ENCODE data around the gene NOC4L.

NOC4L gene

GRCh38 chr12:132161036-132161781 is 17.0 kb downstream of the NOC4L start:
- no peaks in the 10 kb centered on the region for H3K9me3 ChIP-seq (ENCODE audit: control insufficient read depth, low read length)
- H3K27me3 ChIP-seq (replicated peaks; ENCODE audit: control insufficient read depth, insufficient read depth, low read length), result peaks cover 18% of the 10 kb centered on the region
- peaks cover 15% of the 10 kb centered on the region for H3K36me3 ChIP-seq (ENCODE audit: control insufficient read depth, insufficient read depth, low read length, severe bottlenecking)
- no peak for DNase-seq (ENCODE audit: low read depth)
- no peak overlapping the region for H3K9ac ChIP-seq (ENCODE audit: low read length)
- no peak overlapping the region for H3K4me3 ChIP-seq (ENCODE audit: low read length)
- peaks cover 12% of the 10 kb centered on the region for H3K4me1 ChIP-seq (ENCODE audit: control insufficient read depth, insufficient read depth, low read length)

GRCh38 chr12:132161796-132162507 is 17.7 kb downstream of the NOC4L start:
- peak overlapping the region; percentile 36 for H3K4me3 ChIP-seq (ENCODE audit: low read length)
- H3K27me3 ChIP-seq (replicated peaks; ENCODE audit: control insufficient read depth, insufficient read depth, low read length), result peaks cover 18% of the 10 kb centered on the region
- DNase-seq (ENCODE audit: low read depth), result no peak
- H3K9ac ChIP-seq (ENCODE audit: low read length), result no peak overlapping the region
- peaks cover 12% of the 10 kb centered on the region for H3K4me1 ChIP-seq (ENCODE audit: control insufficient read depth, insufficient read depth, low read length)
- H3K9me3 ChIP-seq (ENCODE audit: control insufficient read depth, low read length), result no peaks in the 10 kb centered on the region
- peaks cover 8% of the 10 kb centered on the region for H3K36me3 ChIP-seq (ENCODE audit: control insufficient read depth, insufficient read depth, low read length, severe bottlenecking)

GRCh38 chr12:132162508-132163031 is 18.3 kb downstream of the NOC4L start:
- Histone ChIP-seq H3K27me3 (replicated peaks; ENCODE audit: control insufficient read depth, insufficient read depth, low read length) (peaks cover 18% of the 10 kb centered on the region), H3K9me3 (ENCODE audit: control insufficient read depth, low read length) (no peaks in the 10 kb centered on the region), H3K9ac (ENCODE audit: low read length) (no peak overlapping the region), H3K36me3 (ENCODE audit: control insufficient read depth, insufficient read depth, low read length, severe bottlenecking) (peaks cover 4% of the 10 kb centered on the region), H3K4me1 (ENCODE audit: control insufficient read depth, insufficient read depth, low read length) (peaks cover 12% of the 10 kb centered on the region), H3K4me3 (ENCODE audit: low read length) (peak overlapping the region; percentile 36)
- DNase-seq (ENCODE audit: low read depth), result peak; percentile 95

- DNase-seq (ENCODE audit: low read depth), result no peak
- peaks cover 12% of the 10 kb centered on the region for H3K4me1 ChIP-seq (ENCODE audit: control insufficient read depth, insufficient read depth, low read length)
- H3K4me3 ChIP-seq (ENCODE audit: low read length), result peak overlapping the region; percentile 36
Observed at GRCh38 chr12:132163041-132163910, 19.0 kb downstream of the NOC4L start.

GRCh38 chr12:132163911-132164288 is 19.6 kb downstream of the NOC4L start:
- DNase-seq (ENCODE audit: low read depth), result no peak
- Histone ChIP-seq H3K36me3 (ENCODE audit: control insufficient read depth, insufficient read depth, low read length, severe bottlenecking) (no peaks in the 10 kb centered on the region), H3K4me3 (ENCODE audit: low read length) (no peak overlapping the region), H3K9me3 (ENCODE audit: control insufficient read depth, low read length) (no peaks in the 10 kb centered on the region), H3K9ac (ENCODE audit: low read length) (no peak overlapping the region), H3K4me1 (ENCODE audit: control insufficient read depth, insufficient read depth, low read length) (peaks cover 12% of the 10 kb centered on the region), H3K27me3 (replicated peaks; ENCODE audit: control insufficient read depth, insufficient read depth, low read length) (peaks cover 24% of the 10 kb centered on the region)

More at GRCh38 chr12:132163041-132163910, 19.0 kb downstream of the NOC4L start:
- H3K9me3 ChIP-seq (ENCODE audit: control insufficient read depth, low read length), result no peaks in the 10 kb centered on the region
- H3K27me3 ChIP-seq (replicated peaks; ENCODE audit: control insufficient read depth, insufficient read depth, low read length), result peaks cover 23% of the 10 kb centered on the region
- no peaks in the 10 kb centered on the region for H3K36me3 ChIP-seq (ENCODE audit: control insufficient read depth, insufficient read depth, low read length, severe bottlenecking)
- H3K9ac ChIP-seq (ENCODE audit: low read length), result no peak overlapping the region

- H3K9ac ChIP-seq (ENCODE audit: low read length), result no peak overlapping the region
- H3K9me3 ChIP-seq (ENCODE audit: control insufficient read depth, low read length), result no peaks in the 10 kb centered on the region
- peaks cover 12% of the 10 kb centered on the region for H3K4me1 ChIP-seq (ENCODE audit: control insufficient read depth, insufficient read depth, low read length)
- no peak for DNase-seq (ENCODE audit: low read depth)
- no peaks in the 10 kb centered on the region for H3K36me3 ChIP-seq (ENCODE audit: control insufficient read depth, insufficient read depth, low read length, severe bottlenecking)
- peaks cover 24% of the 10 kb centered on the region for H3K27me3 ChIP-seq (replicated peaks; ENCODE audit: control insufficient read depth, insufficient read depth, low read length)
- no peak overlapping the region for H3K4me3 ChIP-seq (ENCODE audit: low read length)
Observed at GRCh38 chr12:132164426-132164825, 20.2 kb downstream of the NOC4L start.

GRCh38 chr12:132165584-132165983 is 21.3 kb downstream of the NOC4L start:
- Histone ChIP-seq H3K9ac (ENCODE audit: low read length) (no peak overlapping the region), H3K36me3 (ENCODE audit: control insufficient read depth, insufficient read depth, low read length, severe bottlenecking) (no peaks in the 10 kb centered on the region), H3K4me3 (ENCODE audit: low read length) (no peak overlapping the region), H3K4me1 (ENCODE audit: control insufficient read depth, insufficient read depth, low read length) (peaks cover 18% of the 10 kb centered on the region), H3K9me3 (ENCODE audit: control insufficient read depth, low read length) (no peaks in the 10 kb centered on the region), H3K27me3 (replicated peaks; ENCODE audit: control insufficient read depth, insufficient read depth, low read length) (peaks cover 18% of the 10 kb centered on the region)
- DNase-seq (ENCODE audit: low read depth), result no peak

- H3K27me3 ChIP-seq (replicated peaks; ENCODE audit: control insufficient read depth, insufficient read depth, low read length), result peaks cover 15% of the 10 kb centered on the region
- H3K4me1 ChIP-seq (ENCODE audit: control insufficient read depth, insufficient read depth, low read length), result peaks cover 18% of the 10 kb centered on the region
- no peak overlapping the region for H3K9ac ChIP-seq (ENCODE audit: low read length)
- no peak for DNase-seq (ENCODE audit: low read depth)
- no peaks in the 10 kb centered on the region for H3K36me3 ChIP-seq (ENCODE audit: control insufficient read depth, insufficient read depth, low read length, severe bottlenecking)
- no peaks in the 10 kb centered on the region for H3K9me3 ChIP-seq (ENCODE audit: control insufficient read depth, low read length)
- H3K4me3 ChIP-seq (ENCODE audit: low read length), result no peak overlapping the region
Observed at GRCh38 chr12:132166093-132166492, 21.8 kb downstream of the NOC4L start.

- no peak for DNase-seq (ENCODE audit: low read depth)
- Histone ChIP-seq H3K36me3 (ENCODE audit: control insufficient read depth, insufficient read depth, low read length, severe bottlenecking) (no peaks in the 10 kb centered on the region), H3K9me3 (ENCODE audit: control insufficient read depth, low read length) (no peaks in the 10 kb centered on the region), H3K9ac (ENCODE audit: low read length) (no peak overlapping the region), H3K27me3 (replicated peaks; ENCODE audit: control insufficient read depth, insufficient read depth, low read length) (peaks cover 21% of the 10 kb centered on the region), H3K4me3 (ENCODE audit: low read length) (no peak overlapping the region), H3K4me1 (ENCODE audit: control insufficient read depth, insufficient read depth, low read length) (peaks cover 17% of the 10 kb centered on the region)
Observed at GRCh38 chr12:132166801-132167591, 22.7 kb downstream of the NOC4L start.

GRCh38 chr12:132167611-132168310 is 23.5 kb downstream of the NOC4L start:
- Histone ChIP-seq H3K4me3 (ENCODE audit: low read length) (no peak overlapping the region), H3K9me3 (ENCODE audit: control insufficient read depth, low read length) (no peaks in the 10 kb centered on the region), H3K36me3 (ENCODE audit: control insufficient read depth, insufficient read depth, low read length, severe bottlenecking) (no peaks in the 10 kb centered on the region), H3K27me3 (replicated peaks; ENCODE audit: control insufficient read depth, insufficient read depth, low read length) (peaks cover 26% of the 10 kb centered on the region), H3K4me1 (ENCODE audit: control insufficient read depth, insufficient read depth, low read length) (peaks cover 10% of the 10 kb centered on the region), H3K9ac (ENCODE audit: low read length) (no peak overlapping the region)
- no peak for DNase-seq (ENCODE audit: low read depth)
